ENCODE measurements around the gene PLD1.

PLD1 gene

GRCh38 chr3:171615686-171616085 is 194.6 kb downstream of the PLD1 start:
- no peaks in the 10 kb centered on the region for H3K36me3 ChIP-seq (ENCODE audit: control insufficient read depth, insufficient read depth, low read length)
- no peaks in the 10 kb centered on the region for H3K9me3 ChIP-seq (ENCODE audit: control insufficient read depth, low read length)

GRCh38 chr3:171615281-171615680 is 195.0 kb downstream of the PLD1 start:
- Histone ChIP-seq H3K9me3 (ENCODE audit: control insufficient read depth, low read length) (no peaks in the 10 kb centered on the region), H3K36me3 (ENCODE audit: control insufficient read depth, insufficient read depth, low read length) (no peaks in the 10 kb centered on the region), H3K27me3 (replicated peaks; ENCODE audit: control insufficient read depth, insufficient read depth, low read length, poor library complexity, severe bottlenecking) (no peaks in the 10 kb centered on the region), H3K27ac (ENCODE audit: insufficient read depth, low read length, poor library complexity, severe bottlenecking) (no peak overlapping the region), H3K4me3 (ENCODE audit: insufficient read depth, low read depth, low read length, poor library complexity, severe bottlenecking) (no peak overlapping the region), H3K4me1 (ENCODE audit: control insufficient read depth, insufficient read depth, low read length, poor library complexity, severe bottlenecking) (no peaks in the 10 kb centered on the region)
- no peak for DNase-seq

More at GRCh38 chr3:171615686-171616085, 194.6 kb downstream of the PLD1 start:
- Histone ChIP-seq H3K27ac (ENCODE audit: insufficient read depth, low read length, poor library complexity, severe bottlenecking) (no peak overlapping the region), H3K27me3 (replicated peaks; ENCODE audit: control insufficient read depth, insufficient read depth, low read length, poor library complexity, severe bottlenecking) (no peaks in the 10 kb centered on the region), H3K4me3 (ENCODE audit: insufficient read depth, low read depth, low read length, poor library complexity, severe bottlenecking) (no peak overlapping the region), H3K4me1 (ENCODE audit: control insufficient read depth, insufficient read depth, low read length, poor library complexity, severe bottlenecking) (no peaks in the 10 kb centered on the region)
- DNase-seq = no peak

GRCh38 chr3:171614318-171614921 is 195.9 kb downstream of the PLD1 start:
- peak in 1 of 3 donors; percentile 0 for DNase-seq
- no peaks in the 10 kb centered on the region for H3K27me3 ChIP-seq (replicated peaks; ENCODE audit: control insufficient read depth, insufficient read depth, low read length, poor library complexity, severe bottlenecking)
- H3K4me1 ChIP-seq (ENCODE audit: control insufficient read depth, insufficient read depth, low read length, poor library complexity, severe bottlenecking) = no peaks in the 10 kb centered on the region
- no peaks in the 10 kb centered on the region for H3K9me3 ChIP-seq (ENCODE audit: control insufficient read depth, low read length)
- no peak overlapping the region for H3K27ac ChIP-seq (ENCODE audit: insufficient read depth, low read length, poor library complexity, severe bottlenecking)
- H3K36me3 ChIP-seq (ENCODE audit: control insufficient read depth, insufficient read depth, low read length) = no peaks in the 10 kb centered on the region
- no peak overlapping the region for H3K4me3 ChIP-seq (ENCODE audit: insufficient read depth, low read depth, low read length, poor library complexity, severe bottlenecking)

GRCh38 chr3:171607452-171607851 is 202.8 kb downstream of the PLD1 start:
- Histone ChIP-seq H3K9me3 (ENCODE audit: control insufficient read depth, low read length) (no peaks in the 10 kb centered on the region), H3K4me3 (ENCODE audit: insufficient read depth, low read depth, low read length, poor library complexity, severe bottlenecking) (no peak overlapping the region), H3K27ac (ENCODE audit: insufficient read depth, low read length, poor library complexity, severe bottlenecking) (no peak overlapping the region), H3K4me1 (ENCODE audit: control insufficient read depth, insufficient read depth, low read length, poor library complexity, severe bottlenecking) (no peaks in the 10 kb centered on the region), H3K36me3 (ENCODE audit: control insufficient read depth, insufficient read depth, low read length) (no peaks in the 10 kb centered on the region), H3K27me3 (replicated peaks; ENCODE audit: control insufficient read depth, insufficient read depth, low read length, poor library complexity, severe bottlenecking) (no peaks in the 10 kb centered on the region)
- DNase-seq = no peak

GRCh38 chr3:171606151-171606751 is 204.0 kb downstream of the PLD1 start:
- Histone ChIP-seq H3K4me1 (ENCODE audit: control insufficient read depth, insufficient read depth, low read length, poor library complexity, severe bottlenecking) (no peaks in the 10 kb centered on the region), H3K27me3 (replicated peaks; ENCODE audit: control insufficient read depth, insufficient read depth, low read length, poor library complexity, severe bottlenecking) (no peaks in the 10 kb centered on the region), H3K4me3 (ENCODE audit: insufficient read depth, low read depth, low read length, poor library complexity, severe bottlenecking) (no peak overlapping the region), H3K36me3 (ENCODE audit: control insufficient read depth, insufficient read depth, low read length) (no peaks in the 10 kb centered on the region), H3K9me3 (ENCODE audit: control insufficient read depth, low read length) (no peaks in the 10 kb centered on the region), H3K27ac (ENCODE audit: insufficient read depth, low read length, poor library complexity, severe bottlenecking) (no peak overlapping the region)
- DNase-seq = no peak

- no peak for DNase-seq
- Histone ChIP-seq H3K4me3 (ENCODE audit: insufficient read depth, low read depth, low read length, poor library complexity, severe bottlenecking) (no peak overlapping the region), H3K27me3 (replicated peaks; ENCODE audit: control insufficient read depth, insufficient read depth, low read length, poor library complexity, severe bottlenecking) (no peaks in the 10 kb centered on the region), H3K9me3 (ENCODE audit: control insufficient read depth, low read length) (no peaks in the 10 kb centered on the region), H3K36me3 (ENCODE audit: control insufficient read depth, insufficient read depth, low read length) (no peaks in the 10 kb centered on the region), H3K4me1 (ENCODE audit: control insufficient read depth, insufficient read depth, low read length, poor library complexity, severe bottlenecking) (no peaks in the 10 kb centered on the region), H3K27ac (ENCODE audit: insufficient read depth, low read length, poor library complexity, severe bottlenecking) (no peak overlapping the region)
These were observed 205.9 kb downstream of the PLD1 start for GRCh38 chr3:171604370-171604769.

- no peak for DNase-seq
- H3K27ac ChIP-seq (ENCODE audit: insufficient read depth, low read length, poor library complexity, severe bottlenecking) = no peak overlapping the region
- H3K9me3 ChIP-seq (ENCODE audit: control insufficient read depth, low read length) = no peaks in the 10 kb centered on the region
- H3K36me3 ChIP-seq (ENCODE audit: control insufficient read depth, insufficient read depth, low read length) = no peaks in the 10 kb centered on the region
- H3K27me3 ChIP-seq (replicated peaks; ENCODE audit: control insufficient read depth, insufficient read depth, low read length, poor library complexity, severe bottlenecking) = no peaks in the 10 kb centered on the region
- no peak overlapping the region for H3K4me3 ChIP-seq (ENCODE audit: insufficient read depth, low read depth, low read length, poor library complexity, severe bottlenecking)
- no peaks in the 10 kb centered on the region for H3K4me1 ChIP-seq (ENCODE audit: control insufficient read depth, insufficient read depth, low read length, poor library complexity, severe bottlenecking)
These were observed 208.2 kb downstream of the PLD1 start for GRCh38 chr3:171602072-171602471.

- Histone ChIP-seq H3K4me3 (ENCODE audit: insufficient read depth, low read depth, low read length, poor library complexity, severe bottlenecking) (no peak overlapping the region), H3K36me3 (ENCODE audit: control insufficient read depth, insufficient read depth, low read length) (no peaks in the 10 kb centered on the region), H3K4me1 (ENCODE audit: control insufficient read depth, insufficient read depth, low read length, poor library complexity, severe bottlenecking) (no peaks in the 10 kb centered on the region), H3K27me3 (replicated peaks; ENCODE audit: control insufficient read depth, insufficient read depth, low read length, poor library complexity, severe bottlenecking) (no peaks in the 10 kb centered on the region), H3K27ac (ENCODE audit: insufficient read depth, low read length, poor library complexity, severe bottlenecking) (no peak overlapping the region), H3K9me3 (ENCODE audit: control insufficient read depth, low read length) (no peaks in the 10 kb centered on the region)
- no peak for DNase-seq
These were observed 210.3 kb downstream of the PLD1 start for GRCh38 chr3:171600030-171600429.

GRCh38 chr3:171598990-171599389 is 211.3 kb downstream of the PLD1 start:
- H3K4me3 ChIP-seq (ENCODE audit: insufficient read depth, low read depth, low read length, poor library complexity, severe bottlenecking) = no peak overlapping the region
- no peaks in the 10 kb centered on the region for H3K9me3 ChIP-seq (ENCODE audit: control insufficient read depth, low read length)
- H3K27me3 ChIP-seq (replicated peaks; ENCODE audit: control insufficient read depth, insufficient read depth, low read length, poor library complexity, severe bottlenecking) = no peaks in the 10 kb centered on the region
- DNase-seq = no peak
- no peak overlapping the region for H3K27ac ChIP-seq (ENCODE audit: insufficient read depth, low read length, poor library complexity, severe bottlenecking)
- no peaks in the 10 kb centered on the region for H3K4me1 ChIP-seq (ENCODE audit: control insufficient read depth, insufficient read depth, low read length, poor library complexity, severe bottlenecking)
- no peaks in the 10 kb centered on the region for H3K36me3 ChIP-seq (ENCODE audit: control insufficient read depth, insufficient read depth, low read length)

GRCh38 chr3:171592786-171593185 is 217.5 kb downstream of the PLD1 start:
- no peak for DNase-seq
- Histone ChIP-seq H3K27me3 (replicated peaks; ENCODE audit: control insufficient read depth, insufficient read depth, low read length, poor library complexity, severe bottlenecking) (no peaks in the 10 kb centered on the region), H3K4me1 (ENCODE audit: control insufficient read depth, insufficient read depth, low read length, poor library complexity, severe bottlenecking) (no peaks in the 10 kb centered on the region), H3K36me3 (ENCODE audit: control insufficient read depth, insufficient read depth, low read length) (no peaks in the 10 kb centered on the region), H3K4me3 (ENCODE audit: insufficient read depth, low read depth, low read length, poor library complexity, severe bottlenecking) (no peak overlapping the region), H3K27ac (ENCODE audit: insufficient read depth, low read length, poor library complexity, severe bottlenecking) (no peak overlapping the region), H3K9me3 (ENCODE audit: control insufficient read depth, low read length) (no peaks in the 10 kb centered on the region)

All from effector memory CD4-positive, alpha-beta T cell (primary cell).